Liver (tissue), 9 donors: ENCODE data around the gene STX19. TPM values are rescaled to one million over a fixed set of nuclear protein-coding genes. Genes with fewer than 3 reads are reported as not detected.

Source experiments
- DNase-seq: peaks from one replicate; pipeline ENCODE4 v3.0.0-alpha.2; 2017; ENCODE audit warnings: low spot score
- H3K27ac ChIP-seq, 2 donors: one replicate each; pipeline ENCODE4 v1.7.0; 2013; ENCODE audit warnings: inconsistent platforms in 2 of 2, low read length in 2 of 2, control low read depth in 1 of 2, low read depth in 1 of 2, mild to moderate bottlenecking in 1 of 2
- H3K27me3 ChIP-seq, 4 donors: one replicate each; pipeline versions ENCODE4 v1.6.1 to v1.7.0; 2013; ENCODE audit warnings: low read length in 3 of 4, inconsistent platforms in 1 of 4, mild to moderate bottlenecking in 1 of 4, moderate library complexity in 1 of 4; ENCODE audit not compliant: control insufficient read depth in 4 of 4, insufficient read depth in 4 of 4
- H3K36me3 ChIP-seq, 4 donors: one replicate each; pipeline versions ENCODE4 v1.6.1 to v1.7.0; 2013; ENCODE audit warnings: low read length in 3 of 4, mild to moderate bottlenecking in 3 of 4, low read depth in 1 of 4, moderate library complexity in 1 of 4; ENCODE audit not compliant: control insufficient read depth in 4 of 4, insufficient read depth in 3 of 4
- H3K4me1 ChIP-seq, 4 donors: one replicate each; pipeline versions ENCODE4 v1.6.1 to v1.7.0; 2013; ENCODE audit warnings: low read length in 3 of 4, mild to moderate bottlenecking in 3 of 4, moderate library complexity in 1 of 4; ENCODE audit not compliant: control insufficient read depth in 4 of 4, insufficient read depth in 4 of 4
- H3K4me3 ChIP-seq, 3 donors: one replicate each; pipeline versions ENCODE4 v1.6.1 to v1.7.0; 2013; ENCODE audit warnings: low read length in 3 of 3, control low read depth in 1 of 3, low read depth in 1 of 3, mild to moderate bottlenecking in 1 of 3
- H3K9ac ChIP-seq, 2 donors: one replicate each; pipeline ENCODE4 v1.7.0; 2013; ENCODE audit warnings: low read length in 2 of 2, mild to moderate bottlenecking in 2 of 2, moderate library complexity in 2 of 2, control low read depth in 1 of 2, low read depth in 1 of 2
- H3K9me3 ChIP-seq, 4 donors: one replicate each; pipeline versions ENCODE4 v1.6.1 to v1.7.0; 2013; ENCODE audit warnings: low read length in 3 of 4; ENCODE audit not compliant: control insufficient read depth in 4 of 4
- EGR1 ChIP-seq, 2 donors: IDR thresholded peaks; 2 replicates each; pipeline ENCODE4 v1.6.1; 2016 to 2018; ENCODE audit warnings: antibody characterized with exemption in 2 of 2, low read depth in 2 of 2
- FOXA1 ChIP-seq: IDR thresholded peaks from 2 replicates; pipeline ENCODE4 v1.6.1; 2016; ENCODE audit warnings: antibody characterized with exemption
- FOXA2 ChIP-seq: IDR thresholded peaks from 2 replicates; pipeline ENCODE4 v1.6.1; 2016; ENCODE audit warnings: antibody characterized with exemption
- GABPA ChIP-seq, 2 donors: IDR thresholded peaks in 1 of 2; conservative IDR thresholded peaks in 1 of 2; 2 replicates each; pipeline ENCODE4 v1.6.1; 2016; ENCODE audit warnings: antibody characterized with exemption in 2 of 2, mild to moderate bottlenecking in 1 of 2, moderate library complexity in 1 of 2
- HNF4A ChIP-seq, 2 donors: conservative IDR thresholded peaks; 2 replicates each; pipeline ENCODE4 v1.6.1; 2016; ENCODE audit warnings: antibody characterized with exemption in 2 of 2, mild to moderate bottlenecking in 2 of 2
- HNF4G ChIP-seq: IDR thresholded peaks from 2 replicates; pipeline ENCODE4 v1.6.1; 2016; ENCODE audit warnings: antibody characterized with exemption
- JUND ChIP-seq, 2 donors: IDR thresholded peaks; 2 replicates each; pipeline ENCODE4 v1.6.1; 2016; ENCODE audit warnings: antibody characterized with exemption in 2 of 2
- MAX ChIP-seq: IDR thresholded peaks from 2 replicates; pipeline ENCODE4 v1.6.1; 2016; ENCODE audit warnings: antibody characterized with exemption
- NR2F2 ChIP-seq: IDR thresholded peaks from 2 replicates; pipeline ENCODE4 v1.6.1; 2016; ENCODE audit warnings: antibody characterized with exemption
- RAD21 ChIP-seq, 2 donors: IDR thresholded peaks; 2 replicates each; pipeline ENCODE4 v1.6.1; 2016; ENCODE audit warnings: antibody characterized with exemption in 2 of 2, mild to moderate bottlenecking in 2 of 2
- SP1 ChIP-seq: IDR thresholded peaks from 2 replicates; pipeline ENCODE4 v1.6.1; 2018; ENCODE audit warnings: antibody characterized with exemption, mild to moderate bottlenecking
- TAF1 ChIP-seq: conservative IDR thresholded peaks from 2 replicates; pipeline ENCODE4 v1.6.1; 2016; ENCODE audit warnings: antibody characterized with exemption, mild to moderate bottlenecking
- YY1 ChIP-seq: IDR thresholded peaks from 2 replicates; pipeline ENCODE4 v1.6.1; 2016; ENCODE audit warnings: antibody characterized with exemption, mild to moderate bottlenecking
- ZBTB33 ChIP-seq: IDR thresholded peaks from 2 replicates; pipeline ENCODE4 v1.6.1; 2016; ENCODE audit warnings: antibody characterized with exemption
- WGBS: extraction: QIAGEN DNeasy Blood & Tissue Kit; methylation state at CpG from one replicate; pipeline ENCODE4 v1.1.7; 2013; 5-methylcytosine and 5-hydroxymethylcytosine counted together
- polyA plus RNA-seq, 2 donors: library from polyadenylated mRNA; stranded (reverse) in 1 of 2; unstranded in 1 of 2; fragments of 200-250 nt in 1 of 2; fragments of >200 nt in 1 of 2; fragmentation: Nextera tagmentation in 1 of 2; extraction: Ambion mirVana in 1 of 2; gene quantifications; one replicate each; pipeline versions ENCODE4 v1.2.1 to v1.2.3, GENCODE V29; 2013 to 2015
- total RNA-seq, 2 donors: library from RNA; depleted of rRNA; stranded (reverse); fragments of >200 nt; gene quantifications; one replicate each; pipeline ENCODE4 v1.2.3, GENCODE V29; 2014
- TF ChIP-seq, protein P1 (sequence below): fragments of 150-350 bp; IDR thresholded peaks from 2 replicates; pipeline ENCODE4 v1.5.1; 2017; ENCODE audit warnings: improper control_type of control experiment, low read depth, low read length; ENCODE audit not compliant: missing input control
- TF ChIP-seq, protein P2 (sequence below): IDR thresholded peaks from 2 replicates; pipeline ENCODE4 v1.6.1; 2016; ENCODE audit warnings: antibody characterized with exemption
- TF ChIP-seq, protein P3 (sequence below): IDR thresholded peaks from 2 replicates; pipeline ENCODE4 v1.6.1; 2016; ENCODE audit warnings: antibody characterized with exemption, mild to moderate bottlenecking
- donor health status: healthy.
- donor health status: healthy.
- donor health status: healthy.
- donor health status: healthy.
- donor health status: healthy.

STX19 gene
- total and polyA plus RNA-seq, 4 donors: 0.18 TPM; not detected in 3

- 93% methylated on average over 3 of the region's 3 CpGs for WGBS
- no peak overlapping the region for H3K27ac ChIP-seq
- no peak for DNase-seq
- no peak overlapping the region for H3K9ac ChIP-seq
- H3K36me3 ChIP-seq: no peaks in the 10 kb centered on the region
- no peaks in the 10 kb centered on the region for H3K9me3 ChIP-seq
- no peaks in the 10 kb centered on the region for H3K27me3 ChIP-seq
- TF ChIP-seq, protein P1, sequence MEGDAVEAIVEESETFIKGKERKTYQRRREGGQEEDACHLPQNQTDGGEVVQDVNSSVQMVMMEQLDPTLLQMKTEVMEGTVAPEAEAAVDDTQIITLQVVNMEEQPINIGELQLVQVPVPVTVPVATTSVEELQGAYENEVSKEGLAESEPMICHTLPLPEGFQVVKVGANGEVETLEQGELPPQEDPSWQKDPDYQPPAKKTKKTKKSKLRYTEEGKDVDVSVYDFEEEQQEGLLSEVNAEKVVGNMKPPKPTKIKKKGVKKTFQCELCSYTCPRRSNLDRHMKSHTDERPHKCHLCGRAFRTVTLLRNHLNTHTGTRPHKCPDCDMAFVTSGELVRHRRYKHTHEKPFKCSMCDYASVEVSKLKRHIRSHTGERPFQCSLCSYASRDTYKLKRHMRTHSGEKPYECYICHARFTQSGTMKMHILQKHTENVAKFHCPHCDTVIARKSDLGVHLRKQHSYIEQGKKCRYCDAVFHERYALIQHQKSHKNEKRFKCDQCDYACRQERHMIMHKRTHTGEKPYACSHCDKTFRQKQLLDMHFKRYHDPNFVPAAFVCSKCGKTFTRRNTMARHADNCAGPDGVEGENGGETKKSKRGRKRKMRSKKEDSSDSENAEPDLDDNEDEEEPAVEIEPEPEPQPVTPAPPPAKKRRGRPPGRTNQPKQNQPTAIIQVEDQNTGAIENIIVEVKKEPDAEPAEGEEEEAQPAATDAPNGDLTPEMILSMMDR: no peak
- TF ChIP-seq ZBTB33 (no peak), NR2F2 (no peak), GABPA (IDR thresholded peaks at IDR 0.05 in 1 of 2, conservative IDR thresholded peaks at IDR 0.05 in 1 of 2) (no peak), TAF1 (no peak), EGR1 (IDR thresholded peaks at IDR 0.05; ENCODE audit: low read depth in 2 of 2) (no peak), HNF4A (conservative IDR thresholded peaks at IDR 0.05) (no peak), SP1 (no peak), FOXA2 (no peak), YY1 (no peak), RAD21 (IDR thresholded peaks at IDR 0.05) (no peak), FOXA1 (no peak), MAX (no peak)
- TF ChIP-seq, protein P2, sequence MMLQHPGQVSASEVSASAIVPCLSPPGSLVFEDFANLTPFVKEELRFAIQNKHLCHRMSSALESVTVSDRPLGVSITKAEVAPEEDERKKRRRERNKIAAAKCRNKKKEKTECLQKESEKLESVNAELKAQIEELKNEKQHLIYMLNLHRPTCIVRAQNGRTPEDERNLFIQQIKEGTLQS: no peak
- TF ChIP-seq, protein P3, sequence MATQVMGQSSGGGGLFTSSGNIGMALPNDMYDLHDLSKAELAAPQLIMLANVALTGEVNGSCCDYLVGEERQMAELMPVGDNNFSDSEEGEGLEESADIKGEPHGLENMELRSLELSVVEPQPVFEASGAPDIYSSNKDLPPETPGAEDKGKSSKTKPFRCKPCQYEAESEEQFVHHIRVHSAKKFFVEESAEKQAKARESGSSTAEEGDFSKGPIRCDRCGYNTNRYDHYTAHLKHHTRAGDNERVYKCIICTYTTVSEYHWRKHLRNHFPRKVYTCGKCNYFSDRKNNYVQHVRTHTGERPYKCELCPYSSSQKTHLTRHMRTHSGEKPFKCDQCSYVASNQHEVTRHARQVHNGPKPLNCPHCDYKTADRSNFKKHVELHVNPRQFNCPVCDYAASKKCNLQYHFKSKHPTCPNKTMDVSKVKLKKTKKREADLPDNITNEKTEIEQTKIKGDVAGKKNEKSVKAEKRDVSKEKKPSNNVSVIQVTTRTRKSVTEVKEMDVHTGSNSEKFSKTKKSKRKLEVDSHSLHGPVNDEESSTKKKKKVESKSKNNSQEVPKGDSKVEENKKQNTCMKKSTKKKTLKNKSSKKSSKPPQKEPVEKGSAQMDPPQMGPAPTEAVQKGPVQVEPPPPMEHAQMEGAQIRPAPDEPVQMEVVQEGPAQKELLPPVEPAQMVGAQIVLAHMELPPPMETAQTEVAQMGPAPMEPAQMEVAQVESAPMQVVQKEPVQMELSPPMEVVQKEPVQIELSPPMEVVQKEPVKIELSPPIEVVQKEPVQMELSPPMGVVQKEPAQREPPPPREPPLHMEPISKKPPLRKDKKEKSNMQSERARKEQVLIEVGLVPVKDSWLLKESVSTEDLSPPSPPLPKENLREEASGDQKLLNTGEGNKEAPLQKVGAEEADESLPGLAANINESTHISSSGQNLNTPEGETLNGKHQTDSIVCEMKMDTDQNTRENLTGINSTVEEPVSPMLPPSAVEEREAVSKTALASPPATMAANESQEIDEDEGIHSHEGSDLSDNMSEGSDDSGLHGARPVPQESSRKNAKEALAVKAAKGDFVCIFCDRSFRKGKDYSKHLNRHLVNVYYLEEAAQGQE: no peak
- peaks cover 0 to 5% (median 1%) of the 10 kb centered on the region in 4 donors for H3K4me1 ChIP-seq
- no peak overlapping the region for H3K4me3 ChIP-seq
These were observed 26.4 kb downstream of the STX19 start for GRCh38 chr3:94001827-94002495.

GRCh38 chr3:94001191-94001590 is 27.2 kb downstream of the STX19 start:
- Histone ChIP-seq H3K9ac (no peak overlapping the region), H3K36me3 (no peaks in the 10 kb centered on the region), H3K9me3 (no peaks in the 10 kb centered on the region), H3K4me1 (peaks cover 0 to 5% (median 1%) of the 10 kb centered on the region in 4 donors), H3K27me3 (no peaks in the 10 kb centered on the region), H3K27ac (no peak overlapping the region), H3K4me3 (no peak overlapping the region)
- no peak for DNase-seq
- WGBS: 68% methylated on average over 1 of the region's 1 CpG
- TF ChIP-seq, protein P2: no peak
- TF ChIP-seq, protein P3: no peak
- TF ChIP-seq JUND (IDR thresholded peaks at IDR 0.05) (no peak), RAD21 (IDR thresholded peaks at IDR 0.05) (no peak), NR2F2 (no peak), HNF4G (no peak), SP1 (no peak), EGR1 (IDR thresholded peaks at IDR 0.05; ENCODE audit: low read depth in 2 of 2) (no peak), YY1 (no peak), FOXA2 (no peak), FOXA1 (no peak)
